SH-SY5Y (cell line): Measurements from ENCODE around the gene TPGS1.

Experiments used
- GATA2 ChIP-seq: IDR thresholded peaks from 2 replicates; pipeline ENCODE4 v1.6.1; 2011; ENCODE audit warnings: mild to moderate bottlenecking, low read depth, low read length
- GATA3 ChIP-seq: IDR thresholded peaks from 2 replicates; pipeline ENCODE4 v1.6.1; 2011; ENCODE audit warnings: low read depth, mild to moderate bottlenecking, low read length, moderate library complexity

DNA sequence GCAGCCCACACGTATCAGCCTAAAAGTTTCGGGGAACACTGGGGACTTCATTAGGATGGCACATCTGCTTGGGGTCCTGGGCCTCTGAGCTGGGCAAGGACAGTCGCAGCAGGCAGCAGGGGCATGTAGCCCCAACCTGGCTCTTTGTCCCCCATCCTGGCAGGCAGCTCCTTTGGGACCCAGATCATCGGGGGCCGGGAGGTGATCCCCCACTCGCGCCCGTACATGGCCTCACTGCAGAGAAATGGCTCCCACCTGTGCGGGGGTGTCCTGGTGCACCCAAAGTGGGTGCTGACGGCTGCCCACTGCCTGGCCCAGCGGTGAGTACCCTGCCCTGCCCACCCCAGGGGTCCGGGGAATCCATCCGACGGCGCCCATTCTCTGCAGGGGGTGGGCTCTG, 39.8 kb downstream of the TPGS1 start:
- TF ChIP-seq GATA3 (no peak), GATA2 (no peak)
